Endothelial cell (in vitro differentiated cells): ENCODE measurements around the gene ERGIC1. TPM values are rescaled to one million over a fixed set of nuclear protein-coding genes. Genes with fewer than 3 reads are reported as not detected.

Experiments used
- DNase-seq: peaks from one replicate; pipeline ENCODE4 v3.0.0; 2021; ENCODE audit warnings: low spot score
- H3K27ac Mint-ChIP-seq: one replicate; pipeline ENCODE4 v1.8.0; 2021; ENCODE audit warnings: mixed read lengths, inconsistent platforms; ENCODE audit not compliant: unreplicated experiment
- H3K27me3 Mint-ChIP-seq: one replicate; pipeline ENCODE4 v1.8.0; 2021; ENCODE audit warnings: mild to moderate bottlenecking, moderate library complexity, mixed read lengths, inconsistent platforms; ENCODE audit not compliant: unreplicated experiment
- H3K36me3 Mint-ChIP-seq: one replicate; pipeline ENCODE4 v1.8.0; 2021; ENCODE audit warnings: mild to moderate bottlenecking, low read depth, mixed read lengths, inconsistent platforms; ENCODE audit not compliant: unreplicated experiment
- H3K4me1 Mint-ChIP-seq: one replicate; pipeline ENCODE4 v1.8.0; 2021; ENCODE audit warnings: mild to moderate bottlenecking, mixed read lengths, inconsistent platforms; ENCODE audit not compliant: unreplicated experiment
- H3K4me3 Mint-ChIP-seq: one replicate; pipeline ENCODE4 v1.8.0; 2021; ENCODE audit warnings: mild to moderate bottlenecking, mixed read lengths, inconsistent platforms; ENCODE audit not compliant: unreplicated experiment
- H3K9me3 Mint-ChIP-seq: one replicate; pipeline ENCODE4 v1.8.0; 2021; ENCODE audit warnings: mixed read lengths, inconsistent platforms; ENCODE audit not compliant: unreplicated experiment
- CTCF ChIP-seq: fragments of 200-600 bp; sonication (generic); IDR thresholded peaks from one replicate; pipeline ENCODE4 v1.5.0; 2021; ENCODE audit warnings: antibody characterized with exemption; ENCODE audit not compliant: unreplicated experiment
- total RNA-seq: library from RNA; stranded (reverse); fragmentation: NEBNext Ultra II Directional; extraction: Animal tissue kit (Norgen Biotek cat#: 25700); gene quantifications from one replicate; pipeline ENCODE4 v1.2.1, GENCODE V29; 2021; ENCODE audit not compliant: unreplicated experiment

The ERGIC1 gene
- total RNA-seq, 1 donor from 2014 or later = 67.1 TPM

GRCh38 chr5:172901012-172901780, 67.1 kb downstream of the ERGIC1 start:
- peaks cover 26% of the 10 kb centered on the region for H3K4me1 Mint-ChIP-seq
- H3K27me3 Mint-ChIP-seq = peaks cover 11% of the 10 kb centered on the region
- TF ChIP-seq CTCF = no peak
- H3K36me3 Mint-ChIP-seq = peaks cover 13% of the 10 kb centered on the region
- DNase-seq = no peak
- no peaks in the 10 kb centered on the region for H3K9me3 Mint-ChIP-seq
- H3K4me3 Mint-ChIP-seq = no peak overlapping the region
- H3K27ac Mint-ChIP-seq = no peak overlapping the region

GRCh38 chr5:172901788-172902496, 67.9 kb downstream of the ERGIC1 start:
- DNase-seq = no peak
- H3K4me3 Mint-ChIP-seq = no peak overlapping the region
- TF ChIP-seq CTCF = no peak
- H3K9me3 Mint-ChIP-seq = no peaks in the 10 kb centered on the region
- H3K36me3 Mint-ChIP-seq = peaks cover 13% of the 10 kb centered on the region
- H3K4me1 Mint-ChIP-seq = peaks cover 19% of the 10 kb centered on the region
- no peak overlapping the region for H3K27ac Mint-ChIP-seq
- H3K27me3 Mint-ChIP-seq = peaks cover 11% of the 10 kb centered on the region

GRCh38 chr5:172902497-172903472, 68.7 kb downstream of the ERGIC1 start:
- Mint-ChIP-seq H3K27me3 (peaks cover 15% of the 10 kb centered on the region), H3K27ac (no peak overlapping the region), H3K36me3 (peaks cover 13% of the 10 kb centered on the region), H3K4me3 (no peak overlapping the region), H3K9me3 (no peaks in the 10 kb centered on the region), H3K4me1 (peaks cover 11% of the 10 kb centered on the region)
- TF ChIP-seq CTCF = no peak
- peak; percentile 55 for DNase-seq

- no peaks in the 10 kb centered on the region for H3K9me3 Mint-ChIP-seq
- peaks cover 14% of the 10 kb centered on the region for H3K27me3 Mint-ChIP-seq
- H3K4me1 Mint-ChIP-seq = peaks cover 6% of the 10 kb centered on the region
- no peak for DNase-seq
- no peak overlapping the region for H3K27ac Mint-ChIP-seq
- no peak overlapping the region for H3K4me3 Mint-ChIP-seq
- TF ChIP-seq CTCF = no peak
- H3K36me3 Mint-ChIP-seq = peaks cover 13% of the 10 kb centered on the region
These were observed 69.7 kb downstream of the ERGIC1 start for GRCh38 chr5:172903790-172904189.
